HG03097 (cell line): Measurements from ENCODE around the gene PKD2.
"Not testable (repeated sequence)": the region's sequence is repeated elsewhere in the genome, so short reads cannot be mapped to it uniquely, and the experiment has no call there.

ENCODE experiments used
- ATAC-seq: cut with Tn5 transposase; IDR thresholded peaks from one replicate; pipeline ENCODE4 v1.9.1; 2021; ENCODE audit not compliant: unreplicated experiment, low FRiP score

Gene PKD2

DNA sequence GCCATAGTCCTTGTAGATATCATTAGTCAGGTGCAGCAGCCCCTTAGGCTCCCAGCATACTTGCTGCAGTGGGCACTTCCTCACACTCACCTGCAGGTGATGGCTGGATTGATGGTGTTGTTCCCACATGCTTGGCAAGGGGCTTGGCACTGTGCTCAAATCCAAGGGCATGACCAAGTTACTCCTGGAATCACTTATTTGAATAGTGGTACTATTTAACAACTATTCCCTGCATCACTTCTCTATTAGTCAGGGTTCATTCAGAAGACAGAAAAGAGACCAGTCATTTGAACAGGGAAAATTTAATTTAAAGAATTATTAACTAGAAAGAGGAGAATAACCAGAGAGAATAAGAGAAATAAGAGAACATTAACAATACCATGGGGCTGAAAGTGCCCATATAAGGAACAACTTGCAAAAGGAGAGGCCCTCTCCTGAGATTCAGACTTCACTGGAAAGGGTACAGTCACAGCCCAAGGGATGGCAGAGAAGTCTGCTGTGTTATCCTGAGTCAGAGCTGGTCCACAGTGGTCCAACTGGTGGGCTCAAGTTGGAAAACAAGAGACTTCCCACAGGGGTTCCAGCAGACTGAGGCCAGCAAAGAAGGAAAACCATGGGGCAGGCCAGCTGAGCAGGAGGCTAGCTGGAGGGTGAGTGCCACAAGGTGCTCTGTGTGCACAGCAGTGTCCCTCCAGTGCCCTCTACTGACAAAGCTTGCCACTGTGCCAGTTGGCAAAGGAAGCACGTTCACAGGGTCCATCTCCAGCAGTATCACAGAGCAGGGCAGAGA lies 22.1 kb upstream of the PKD2 start:
- peak; percentile 77 for ATAC-seq

DNA sequence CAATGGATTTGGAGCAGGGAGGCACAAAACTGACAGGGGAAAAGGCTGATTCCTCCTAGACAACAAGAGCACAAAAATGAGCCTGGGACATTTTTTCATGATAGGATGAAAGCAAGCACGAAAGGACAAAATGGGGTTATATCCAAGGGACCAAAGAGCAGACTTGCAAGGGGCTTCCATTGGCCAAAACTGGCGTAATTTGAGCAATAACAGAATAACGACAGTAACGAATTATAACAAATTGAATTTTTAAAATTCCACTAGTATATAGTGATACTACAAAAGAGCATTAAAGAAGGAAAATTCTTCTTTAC lies 21.6 kb upstream of the PKD2 start:
- no peak for ATAC-seq

DNA sequence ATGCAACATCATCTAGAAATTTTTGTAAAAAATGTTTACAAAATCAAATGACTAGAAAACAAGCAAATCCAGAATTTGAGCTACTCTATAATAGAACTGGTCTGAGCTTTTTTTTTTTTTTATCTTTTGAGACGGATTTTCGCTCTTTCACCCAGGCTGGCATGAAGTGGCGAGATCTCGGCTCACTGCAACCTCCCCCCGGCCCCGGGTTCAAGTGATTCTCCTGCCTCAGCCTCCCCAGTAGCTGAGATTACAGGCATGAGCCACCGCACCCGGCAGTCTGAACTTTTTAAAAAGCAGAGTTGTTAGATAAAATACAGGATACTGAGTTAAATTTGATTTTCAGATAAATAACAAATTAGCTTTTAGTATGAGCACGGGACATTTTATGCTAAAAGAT lies 20.9 kb upstream of the PKD2 start:
- ATAC-seq: no peak

DNA sequence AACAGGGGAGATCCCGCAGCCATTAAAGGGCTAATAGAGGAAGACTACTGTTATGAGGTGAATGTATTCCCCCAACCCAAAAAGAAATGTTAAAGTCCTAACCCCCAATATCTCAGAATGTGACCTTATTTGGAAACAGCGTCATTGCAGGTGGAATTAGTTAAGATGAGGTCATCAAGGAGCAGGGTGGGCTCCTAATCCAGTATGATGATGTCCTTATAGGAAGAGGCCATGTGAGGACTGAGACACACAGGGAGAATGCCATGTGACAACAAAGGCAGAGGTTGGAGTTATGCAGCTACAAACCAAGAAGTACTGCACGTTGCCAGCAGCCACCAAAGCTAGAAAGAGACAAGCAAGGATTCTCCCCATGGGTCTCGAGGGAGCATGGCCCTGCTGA lies 17.7 kb upstream of the PKD2 start:
- no peak for ATAC-seq

DNA sequence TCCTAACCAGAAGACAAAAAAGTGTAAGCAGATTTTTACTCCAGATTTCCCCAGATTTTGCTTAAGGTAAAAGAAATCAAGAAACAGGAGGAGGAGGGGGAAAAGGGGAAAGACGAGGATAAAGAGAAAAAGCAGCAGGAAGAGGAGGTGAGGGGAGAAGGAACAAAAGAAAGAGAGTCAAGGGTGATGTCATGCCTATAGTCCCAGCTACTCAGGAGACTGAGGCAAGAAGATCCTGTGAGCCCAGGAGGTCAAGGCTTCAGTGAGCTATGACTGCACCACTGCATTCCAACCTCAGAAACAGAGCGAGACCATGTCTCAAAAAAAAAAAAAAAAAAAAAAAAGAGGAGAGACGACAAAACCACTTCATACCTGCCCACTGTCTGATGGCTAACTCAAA lies 12.0 kb upstream of the PKD2 start:
- ATAC-seq: no peak

DNA sequence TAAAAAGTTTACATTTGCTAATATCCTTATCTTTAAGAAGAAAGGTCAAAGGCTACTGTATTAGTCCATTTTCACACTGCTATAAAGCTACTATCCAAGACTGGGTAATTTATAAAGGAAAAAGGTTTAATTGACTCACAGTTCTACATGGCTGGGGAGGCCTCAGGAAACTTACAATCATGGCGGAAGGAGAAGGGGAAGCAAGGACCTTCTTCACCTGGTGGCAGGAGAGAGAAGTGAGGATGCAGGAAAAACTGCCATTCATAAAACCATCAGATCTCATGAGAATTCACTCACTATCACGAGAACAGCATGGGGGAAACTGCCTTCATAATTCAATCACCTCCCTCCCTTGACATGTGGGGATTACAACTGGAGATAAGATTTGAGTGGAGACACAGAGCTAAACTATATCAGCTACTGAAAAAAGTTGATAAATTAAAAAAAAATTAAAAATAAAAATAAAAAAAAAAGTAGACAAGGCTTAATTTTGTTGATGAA lies 8.2 kb upstream of the PKD2 start:
- ATAC-seq: not testable (repeated sequence)

DNA sequence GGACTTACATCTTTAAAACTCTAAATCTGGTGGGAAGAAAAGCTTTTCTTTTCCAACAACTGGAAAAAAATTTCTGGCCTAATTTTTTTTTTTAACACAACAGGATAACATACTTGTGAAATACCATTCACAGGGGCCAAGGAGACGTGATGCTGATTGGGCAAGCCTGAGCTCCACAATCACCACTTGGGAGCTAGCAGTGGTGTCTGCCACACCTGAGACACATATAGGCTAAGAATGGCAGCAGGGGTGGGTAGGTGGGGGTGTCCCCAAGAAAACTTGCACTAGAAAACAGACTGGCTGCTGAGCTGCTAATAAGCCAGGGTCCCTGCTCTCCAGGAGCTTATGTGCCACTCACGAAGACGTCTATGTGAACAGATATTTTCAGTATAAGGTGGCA lies 5.6 kb upstream of the PKD2 start:
- no peak for ATAC-seq

DNA sequence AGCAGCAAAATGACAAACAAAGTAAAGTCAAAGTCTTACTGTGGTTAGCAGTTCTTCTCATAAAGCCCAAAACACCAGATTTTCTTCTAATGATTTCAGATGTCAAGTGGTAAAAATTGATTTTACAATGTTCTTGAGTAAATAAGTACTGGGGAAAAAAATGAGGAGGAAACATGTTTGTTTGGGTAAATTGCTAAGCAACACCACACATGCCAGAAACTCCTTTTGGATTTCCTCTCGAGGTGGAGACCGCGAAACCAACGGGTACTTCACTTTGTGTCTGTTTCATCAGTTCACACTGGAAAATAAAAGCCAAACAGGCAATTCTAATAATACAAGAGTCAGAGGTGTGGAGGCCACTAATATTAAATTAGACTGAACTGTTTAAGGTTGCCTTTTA lies 4.6 kb upstream of the PKD2 start:
- ATAC-seq: no peak

DNA sequence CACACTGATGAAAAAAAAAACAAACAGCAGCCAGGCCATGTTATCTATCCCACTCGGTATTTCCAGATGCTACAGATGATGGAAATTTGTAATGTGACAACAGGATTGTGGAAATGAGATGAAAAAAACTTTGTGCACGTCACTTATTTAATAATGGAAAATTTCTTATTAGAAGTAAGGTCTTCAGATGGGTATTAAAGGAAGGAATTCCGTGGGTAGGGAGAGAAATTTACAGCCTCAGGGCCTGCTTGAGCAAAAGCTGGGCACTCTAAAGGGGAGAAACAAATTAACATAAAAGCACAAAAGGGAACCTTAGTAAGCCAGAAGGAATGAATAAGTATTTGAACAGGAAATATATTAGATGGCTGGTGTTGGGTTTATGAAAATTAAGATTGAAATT lies 4.2 kb upstream of the PKD2 start:
- ATAC-seq: no peak

DNA sequence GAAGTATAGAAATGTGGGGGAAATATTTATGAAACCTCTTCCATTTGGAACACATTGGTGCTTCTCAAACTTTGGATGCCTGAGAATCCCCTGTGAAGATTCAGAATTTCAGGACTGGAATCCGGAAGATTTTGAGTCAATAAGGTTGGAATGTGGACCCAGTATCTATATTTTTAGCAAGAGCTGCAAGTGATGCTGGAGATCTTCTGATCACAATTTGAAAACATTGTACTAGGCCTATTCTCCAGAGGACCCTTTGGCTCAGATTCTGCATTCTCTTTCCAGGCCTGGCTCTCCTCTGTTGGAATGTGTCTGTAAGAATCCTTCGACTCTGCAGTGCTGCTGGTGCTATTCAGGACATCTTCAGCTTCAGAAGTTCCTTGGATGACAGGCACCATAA lies 2.4 kb upstream of the PKD2 start:
- ATAC-seq: no peak

DNA sequence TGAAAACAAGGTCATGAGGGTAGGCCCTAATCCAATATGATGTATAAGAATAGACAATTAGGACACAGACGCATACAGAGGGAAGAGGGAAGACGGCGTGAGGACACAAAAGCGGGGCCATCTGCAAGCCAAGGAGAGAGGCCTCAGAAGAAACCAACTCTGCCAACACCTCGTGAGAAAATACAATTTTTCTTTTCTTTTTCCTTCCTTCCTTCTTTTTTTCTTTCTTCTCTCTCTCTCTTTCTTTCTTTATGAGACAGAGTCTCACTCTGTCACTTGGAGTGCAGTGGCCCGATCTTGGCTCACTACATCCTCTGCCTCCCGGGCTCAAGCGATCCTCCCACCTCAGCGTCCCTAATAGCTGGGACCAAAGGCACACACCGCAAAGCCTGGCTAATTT lies 1.5 kb upstream of the PKD2 start:
- ATAC-seq: no peak

DNA sequence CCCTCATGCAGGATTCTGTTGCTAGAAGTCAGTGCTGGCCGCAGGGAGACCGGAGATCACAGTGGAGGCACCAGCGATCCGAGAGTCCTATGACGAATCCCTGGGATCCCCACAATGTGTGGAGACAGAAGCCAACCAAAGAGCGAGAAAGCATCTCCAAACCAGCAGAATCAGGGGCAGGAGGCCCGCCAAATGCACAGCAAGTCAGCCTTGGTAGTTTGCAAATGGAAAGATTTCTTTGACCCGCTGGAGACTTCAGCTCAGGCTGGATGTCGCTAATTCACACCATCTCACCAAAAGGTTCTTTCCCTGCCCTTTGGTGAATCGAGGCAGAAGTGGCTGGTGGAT lies 505 bp upstream of the PKD2 start:
- ATAC-seq: no peak

DNA sequence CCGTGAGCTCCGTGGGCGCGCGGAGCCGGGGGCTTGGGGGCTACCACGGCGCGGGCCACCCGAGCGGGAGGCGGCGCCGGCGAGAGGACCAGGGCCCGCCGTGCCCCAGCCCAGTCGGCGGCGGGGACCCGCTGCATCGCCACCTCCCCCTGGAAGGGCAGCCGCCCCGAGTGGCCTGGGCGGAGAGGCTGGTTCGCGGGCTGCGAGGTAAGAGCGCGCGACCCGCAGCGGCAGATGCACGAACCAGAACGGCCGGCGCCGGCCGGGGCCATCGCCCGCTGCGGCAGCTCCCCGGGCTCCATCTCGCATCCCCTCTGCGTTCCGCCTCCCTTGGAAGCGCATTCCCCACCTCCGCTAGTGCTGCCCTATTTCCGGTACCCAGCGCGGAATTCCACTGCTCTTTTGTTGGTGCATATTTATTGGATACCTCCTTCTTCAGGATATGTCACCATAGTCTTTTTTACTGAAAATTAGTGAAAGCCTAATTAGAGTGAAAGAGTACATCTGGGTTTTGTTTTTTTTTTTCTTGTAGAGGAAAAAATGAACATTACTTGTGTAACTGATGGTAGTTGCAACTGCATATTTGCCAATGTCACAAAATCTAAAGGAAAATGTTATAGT lies 797 bp downstream of the PKD2 start:
- ATAC-seq: peak; percentile 33

DNA sequence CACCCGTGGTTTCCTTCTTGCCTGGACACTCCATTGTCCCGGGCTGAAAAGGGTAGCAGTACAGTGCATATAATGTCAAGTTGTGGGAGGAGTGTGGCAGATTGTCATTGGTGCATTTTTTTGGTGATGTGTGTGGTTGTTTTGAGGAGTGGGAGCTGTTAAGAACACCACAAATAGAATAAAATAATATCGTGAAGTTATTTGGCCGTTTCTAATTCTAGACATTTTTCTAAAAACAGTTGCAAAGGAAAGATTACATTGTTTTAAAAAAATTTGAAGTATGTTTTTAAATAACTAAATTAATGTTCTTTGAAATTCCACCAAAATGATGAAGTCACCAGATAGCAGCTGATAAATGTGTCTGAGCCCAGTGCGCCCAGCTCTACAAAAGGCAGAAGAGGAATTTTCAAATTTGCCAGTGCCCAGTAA lies 1.3 kb downstream of the PKD2 start:
- no peak for ATAC-seq

DNA sequence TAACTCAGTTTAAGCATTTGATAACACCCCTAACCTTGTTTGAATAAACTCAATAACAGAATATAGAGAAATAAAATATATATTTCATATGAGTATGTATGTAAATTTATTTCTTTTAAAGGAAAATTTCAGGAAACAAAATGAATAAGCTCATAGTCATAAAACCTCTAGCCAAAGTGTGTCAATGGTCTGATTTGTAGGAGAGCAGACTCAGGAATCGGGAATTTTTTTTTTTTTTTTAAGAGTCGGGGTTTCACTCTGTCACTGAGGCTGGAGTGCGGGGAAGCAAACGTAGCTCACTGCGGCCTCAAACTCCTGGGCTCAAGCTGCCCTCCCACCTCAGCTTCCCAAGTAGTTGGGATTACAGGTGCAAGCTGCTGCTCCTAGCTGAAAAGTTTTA lies 2.4 kb downstream of the PKD2 start:
- ATAC-seq: no peak

DNA sequence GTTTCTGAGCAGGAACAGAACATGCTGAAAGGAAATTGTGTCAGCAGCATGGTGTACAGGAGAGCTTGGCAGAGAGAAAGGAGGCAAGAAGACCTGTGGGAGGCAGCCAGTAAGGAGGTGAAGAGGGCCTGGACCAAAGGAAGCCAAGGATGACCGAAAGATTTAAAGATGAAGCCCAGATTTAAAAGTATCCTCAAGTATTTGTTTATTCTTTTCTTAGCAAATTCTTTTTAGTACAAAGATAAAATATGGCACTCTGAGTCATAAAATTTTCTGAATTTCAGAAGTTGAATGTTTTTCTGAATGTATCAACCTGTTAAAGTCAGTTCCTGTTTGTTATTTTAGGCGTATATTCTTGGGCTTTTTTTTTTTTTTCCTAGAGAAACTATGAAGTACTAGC lies 3.5 kb downstream of the PKD2 start:
- ATAC-seq: no peak

DNA sequence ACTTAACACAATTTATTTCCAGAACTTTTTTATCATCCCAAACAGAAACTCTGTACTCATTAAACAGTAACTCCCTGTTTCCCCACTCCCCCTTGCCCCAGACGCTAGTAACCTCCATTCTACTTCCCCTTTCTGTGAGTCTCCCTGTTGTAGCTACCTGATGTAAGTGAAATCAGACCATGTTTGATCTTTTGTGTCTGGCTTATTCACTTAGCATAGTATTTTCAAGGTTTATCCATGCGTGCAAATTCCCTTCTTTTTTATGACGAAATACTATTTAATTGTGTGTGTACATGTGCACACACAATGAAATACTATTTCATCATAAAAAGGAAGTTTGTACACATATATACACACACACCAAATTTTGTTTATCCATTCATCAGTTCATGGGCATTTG lies 5.2 kb downstream of the PKD2 start:
- peak; percentile 49 for ATAC-seq

DNA sequence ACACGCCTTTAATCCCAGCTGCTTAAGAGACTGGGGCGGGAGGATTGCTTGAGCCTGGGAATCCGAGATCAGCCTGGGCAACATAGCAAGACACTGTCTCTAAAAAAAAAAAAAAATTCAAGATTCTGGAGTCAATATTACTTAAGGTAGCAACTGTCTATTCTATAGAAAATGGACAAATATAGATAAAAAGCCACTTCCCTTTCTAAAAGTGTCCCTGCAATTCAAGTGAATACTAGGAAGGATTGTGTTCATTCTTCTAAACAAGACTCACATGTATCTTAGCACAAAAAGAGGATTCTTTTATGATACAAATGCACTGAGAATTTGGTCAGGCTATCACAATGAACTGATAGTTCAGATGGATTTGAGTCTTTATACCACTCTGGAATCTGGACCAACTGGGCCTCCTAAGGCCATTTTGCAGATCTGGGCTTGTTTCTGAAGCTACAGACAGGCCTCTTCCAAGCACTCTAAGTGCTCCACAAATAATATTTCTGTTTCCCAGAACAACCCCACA lies 7.0 kb downstream of the PKD2 start:
- no peak for ATAC-seq

DNA sequence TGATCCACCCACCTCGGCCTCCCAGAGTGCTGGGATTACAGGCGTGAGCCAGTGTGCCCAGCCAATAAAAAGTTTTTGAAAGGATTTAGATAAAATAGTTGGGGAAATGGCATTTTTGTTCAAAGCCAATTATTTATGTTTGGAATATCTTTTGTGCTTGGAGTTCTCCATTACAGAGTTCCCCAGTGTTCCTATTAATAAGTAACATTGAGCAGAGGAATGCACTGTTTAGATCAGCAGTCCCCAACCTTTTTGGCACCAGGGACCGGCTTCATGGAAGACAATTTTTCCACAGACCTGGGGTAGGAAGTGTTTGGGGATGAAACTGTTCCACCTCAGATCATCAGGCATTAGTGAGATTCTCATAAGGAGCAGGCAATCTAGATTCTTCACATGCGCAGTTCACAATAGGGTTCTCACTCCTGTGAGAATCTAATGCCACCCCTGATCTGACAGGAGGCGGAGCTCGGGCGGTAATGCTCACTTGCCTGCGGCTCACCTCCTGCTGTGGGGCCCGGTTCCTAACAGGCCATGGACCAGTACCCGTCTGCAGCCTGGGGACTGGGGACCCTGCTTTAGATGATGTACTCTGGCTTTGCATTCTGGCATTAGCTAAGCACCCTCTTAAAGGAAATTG lies 8.3 kb downstream of the PKD2 start:
- no peak for ATAC-seq

DNA sequence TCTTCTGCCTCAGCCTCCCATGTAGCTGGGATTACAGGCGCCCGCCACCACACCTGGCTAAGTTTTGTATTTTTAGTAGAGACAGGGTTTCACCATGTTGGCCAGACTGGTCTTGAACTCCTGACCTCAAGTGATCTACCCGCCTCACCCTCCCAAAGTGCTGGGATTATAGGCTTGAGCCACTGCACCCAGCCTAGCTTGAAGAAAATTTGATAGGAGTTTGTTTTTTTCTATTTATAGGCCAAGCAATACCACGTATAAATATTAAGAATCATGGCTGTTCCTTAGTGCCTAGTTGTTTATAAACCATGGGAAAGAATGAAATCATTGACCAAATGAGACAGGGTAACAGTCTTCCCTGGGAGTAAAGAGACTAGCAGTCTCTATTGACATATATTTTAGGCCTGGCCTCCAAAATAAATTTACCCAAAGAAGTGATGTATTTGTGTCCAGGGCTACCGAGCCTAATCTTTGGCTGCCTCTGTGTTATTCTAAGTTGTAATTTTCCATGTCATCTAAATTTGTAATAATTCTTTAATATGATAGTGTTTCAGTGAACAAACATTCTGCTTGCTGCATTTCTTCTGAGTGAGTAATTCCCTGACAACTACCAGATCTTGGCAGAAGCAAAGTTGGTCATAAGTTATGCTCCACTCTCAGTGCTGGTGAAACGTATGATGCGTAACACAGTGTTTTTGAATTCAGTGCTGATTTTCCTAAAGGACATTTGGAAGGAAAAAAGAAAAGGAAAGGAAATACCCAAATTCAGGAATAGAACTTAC lies 10.3 kb downstream of the PKD2 start:
- no peak for ATAC-seq

DNA sequence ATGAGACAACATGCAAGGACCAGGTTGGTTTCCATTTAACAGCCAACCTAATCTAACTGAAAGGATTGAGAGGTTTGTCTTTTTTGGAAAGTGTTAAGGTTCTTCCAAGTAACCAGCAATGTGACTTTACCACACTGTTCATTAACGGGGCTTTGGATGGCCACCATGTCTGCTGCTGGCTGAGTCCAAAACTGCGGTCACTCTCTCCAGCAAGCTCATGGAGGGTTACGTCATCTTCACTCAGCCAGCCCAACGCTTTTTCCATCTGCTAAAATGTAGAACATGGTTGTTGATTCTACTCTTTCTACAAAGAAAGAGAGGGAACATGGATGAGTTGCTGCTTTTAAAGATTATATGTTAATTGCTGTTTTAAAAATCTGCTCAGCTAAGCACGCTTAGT lies 11.0 kb downstream of the PKD2 start:
- ATAC-seq: no peak
